CD4-positive, alpha-beta T cell treated with Interleukin-4 for 4 hours (primary cell): ENCODE measurements around the gene CGNL1.

Experiments used
- DNase-seq: peaks from one replicate; pipeline ENCODE4 v3.0.0-alpha.2; 2020

CGNL1 gene

DNA sequence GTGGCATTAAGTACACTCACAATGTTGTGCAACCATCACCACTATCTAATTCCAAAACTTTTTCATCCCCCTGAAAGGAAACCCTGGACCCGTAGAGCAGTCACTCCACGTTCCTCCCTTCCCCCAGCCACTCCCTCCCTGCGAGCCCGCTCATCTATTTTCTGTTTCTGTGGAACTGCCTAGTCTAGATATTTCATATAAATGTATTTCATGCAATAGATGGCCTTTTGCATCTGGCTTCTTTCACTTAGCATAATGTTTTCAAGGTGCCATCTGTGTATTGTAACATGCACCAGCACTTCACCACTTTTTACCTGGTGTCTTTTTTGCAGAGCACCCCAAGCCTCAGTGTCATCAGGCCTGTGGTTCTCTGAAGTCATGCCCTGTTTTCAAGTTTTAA is 10.7 kb downstream of the CGNL1 start:
- no peak for DNase-seq

DNA sequence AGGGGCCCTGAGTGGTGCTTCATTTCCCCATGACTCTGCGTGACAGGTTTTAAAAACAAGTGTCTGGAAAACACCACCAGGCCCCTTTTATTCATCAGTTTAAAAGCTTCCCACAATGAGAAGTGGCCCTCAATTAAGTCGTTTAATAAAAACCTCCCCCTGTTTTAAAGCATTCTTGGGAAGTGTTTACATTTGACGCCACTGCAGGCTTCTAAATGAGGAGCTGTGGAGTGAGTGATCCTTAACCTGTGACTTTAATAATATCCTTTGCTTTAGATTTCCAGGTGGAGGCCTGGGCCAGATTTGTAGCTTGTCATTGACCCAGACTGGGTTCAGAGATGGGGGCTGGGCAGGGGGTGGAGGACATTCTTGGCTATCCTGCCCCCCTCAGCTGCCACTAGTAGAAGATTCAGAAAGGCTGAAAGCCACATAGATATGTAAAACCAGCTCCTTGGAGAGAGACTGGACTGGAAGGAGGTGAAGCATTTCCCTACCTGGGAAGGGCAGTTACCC is 11.3 kb downstream of the CGNL1 start:
- DNase-seq = no peak

DNA sequence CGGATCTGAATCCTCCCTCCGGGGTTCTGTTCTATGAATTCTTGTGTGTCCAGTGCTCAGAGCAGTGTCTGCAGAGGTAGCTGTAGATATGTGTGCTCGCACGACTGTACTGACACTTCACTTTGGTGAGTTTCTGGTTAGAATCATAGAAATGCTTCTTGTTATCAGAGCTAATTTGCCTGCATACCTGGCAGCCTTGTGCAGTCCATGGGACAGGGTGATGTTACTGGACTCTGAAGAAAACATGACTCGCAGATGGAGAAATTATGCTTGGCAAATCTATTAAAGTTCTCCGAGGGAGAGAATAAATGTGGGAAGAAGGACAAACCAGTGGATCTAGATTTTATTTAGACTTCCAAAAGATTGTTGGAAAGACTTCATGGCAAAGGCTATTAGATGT is 12.2 kb downstream of the CGNL1 start:
- no peak for DNase-seq

DNA sequence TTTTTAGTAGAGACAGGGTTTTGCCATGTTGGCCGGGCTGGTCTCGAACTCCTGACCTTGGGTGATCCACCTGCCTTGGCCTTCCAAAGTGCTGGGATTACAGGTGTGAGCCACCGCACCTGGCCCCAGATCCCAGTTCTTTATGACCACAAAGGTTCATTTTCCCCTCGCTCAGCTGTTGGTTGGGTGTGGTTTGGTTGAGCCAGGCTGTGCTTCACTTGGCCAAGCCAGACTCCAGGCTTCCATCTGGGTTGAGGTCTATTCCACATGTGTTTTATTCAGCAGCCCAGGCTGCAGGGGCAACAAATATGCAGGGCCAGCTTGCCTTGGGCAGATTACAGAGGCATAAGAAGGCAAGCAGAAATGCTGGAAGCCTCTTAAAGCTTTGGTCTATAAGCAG is 13.7 kb downstream of the CGNL1 start:
- DNase-seq = no peak

DNA sequence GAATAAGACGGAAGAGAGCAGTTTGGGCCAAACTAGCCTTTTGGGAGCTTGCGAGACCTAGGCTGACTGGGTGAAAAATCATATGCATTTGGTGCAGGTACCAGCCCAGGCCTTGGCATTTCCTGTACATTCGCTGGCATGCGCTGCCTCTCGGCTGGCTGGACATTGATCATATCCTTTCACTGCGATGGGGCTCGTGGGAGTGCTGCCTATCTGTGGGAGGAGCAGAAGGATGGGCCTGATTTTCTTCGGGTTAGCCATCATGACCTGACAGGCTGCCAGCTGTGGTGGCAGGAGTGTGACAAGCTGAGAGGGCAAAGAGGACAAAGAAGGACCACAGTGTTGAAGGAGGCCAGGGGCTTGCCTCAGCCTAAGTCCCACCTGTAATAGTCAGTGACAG is 14.3 kb downstream of the CGNL1 start:
- no peak for DNase-seq

DNA sequence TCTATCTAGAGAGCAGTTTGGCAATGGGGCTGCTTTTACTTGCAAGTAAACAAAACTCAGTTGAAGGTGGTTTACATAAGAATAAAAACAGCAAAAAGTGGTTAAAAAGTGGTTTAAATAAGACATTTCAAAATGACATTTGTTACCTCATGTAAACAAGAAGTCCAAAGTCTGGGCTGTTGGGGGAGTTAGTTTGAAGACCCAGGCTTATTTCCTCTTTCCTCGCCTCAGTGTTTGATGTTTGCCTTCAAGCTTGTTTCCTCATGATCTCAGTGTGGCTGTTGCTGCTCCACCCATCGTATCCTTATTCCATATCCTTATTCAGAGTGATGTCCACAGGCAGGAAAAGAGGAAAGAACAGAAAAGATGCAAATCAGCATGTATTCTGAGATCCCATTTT is 15.2 kb downstream of the CGNL1 start:
- no peak for DNase-seq

DNA sequence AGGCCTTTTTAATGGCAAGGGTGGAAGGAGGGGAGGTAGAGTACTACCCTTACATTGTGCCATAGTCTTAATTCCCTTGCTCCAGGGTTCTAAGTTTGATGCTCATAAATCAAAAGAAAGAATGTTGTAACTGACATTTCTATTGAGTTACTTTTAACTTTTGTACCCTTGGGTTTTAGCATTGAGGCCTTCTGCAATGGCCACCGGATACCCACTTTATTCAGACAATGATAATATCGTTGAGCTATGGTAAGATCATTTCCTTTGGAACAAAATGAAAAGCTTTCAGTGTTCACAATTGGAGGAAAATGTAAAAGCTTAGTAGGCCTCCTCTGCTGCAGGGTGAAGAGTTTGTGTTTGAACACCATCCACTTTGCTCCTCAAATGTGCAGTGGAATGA is 16.8 kb downstream of the CGNL1 start:
- DNase-seq = no peak

DNA sequence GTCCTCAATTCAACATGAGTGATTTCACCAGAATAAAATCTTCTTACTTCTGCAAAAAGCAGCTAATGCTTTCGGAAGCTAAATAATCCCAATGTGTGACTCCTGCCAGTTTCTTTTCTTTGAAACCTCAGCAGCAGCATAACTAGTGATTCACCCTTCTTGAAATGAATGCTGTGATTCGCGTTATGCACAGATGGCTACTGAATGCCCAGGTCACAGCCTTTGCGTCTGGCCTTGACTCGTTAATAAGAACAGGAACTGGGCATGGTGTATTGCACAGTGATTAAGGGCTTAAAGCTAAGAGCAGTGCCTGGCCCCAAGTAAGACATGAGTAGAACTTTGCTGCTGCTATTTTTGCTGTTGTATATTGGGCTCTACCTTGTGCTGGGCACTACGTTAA is 19.0 kb downstream of the CGNL1 start:
- no peak for DNase-seq

DNA sequence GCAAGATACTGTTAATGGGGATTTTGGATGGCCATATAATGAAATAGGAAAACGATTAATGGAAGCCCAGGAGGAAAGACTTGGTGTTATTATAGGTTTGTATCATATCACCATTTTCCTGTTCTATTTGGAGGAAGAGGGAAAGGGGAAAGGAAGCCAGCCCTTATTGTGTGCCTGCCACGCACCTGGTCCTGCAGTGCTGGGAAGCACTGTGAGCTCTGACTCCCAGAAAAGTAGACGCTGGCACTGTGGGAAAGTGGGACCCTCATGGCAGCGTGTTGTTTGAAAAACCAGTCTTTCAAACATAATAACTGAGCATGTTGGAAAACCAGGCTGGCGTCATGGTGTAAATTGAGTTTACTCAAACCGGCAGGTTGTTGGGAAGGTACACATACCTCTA is 22.0 kb downstream of the CGNL1 start:
- DNase-seq = no peak

DNA sequence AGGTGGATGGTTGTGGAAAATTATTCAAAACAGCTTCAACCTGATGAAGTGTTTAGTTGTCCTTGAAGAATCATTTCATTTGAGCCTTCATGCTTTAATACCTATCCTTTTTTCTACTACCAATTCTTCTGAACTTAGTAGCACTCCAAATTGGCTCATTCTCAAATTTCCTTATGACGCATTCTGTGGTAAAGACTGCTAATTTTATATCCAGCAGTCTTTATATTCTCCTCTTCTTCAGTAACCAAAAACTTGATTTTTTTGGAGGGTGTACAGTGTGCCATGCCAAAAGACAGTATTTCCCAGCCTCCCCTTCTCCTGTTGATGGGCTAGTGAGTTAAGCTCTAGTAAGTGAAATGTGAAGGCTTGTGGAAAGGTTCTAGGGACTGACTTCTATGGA is 25.2 kb downstream of the CGNL1 start:
- DNase-seq = no peak

DNA sequence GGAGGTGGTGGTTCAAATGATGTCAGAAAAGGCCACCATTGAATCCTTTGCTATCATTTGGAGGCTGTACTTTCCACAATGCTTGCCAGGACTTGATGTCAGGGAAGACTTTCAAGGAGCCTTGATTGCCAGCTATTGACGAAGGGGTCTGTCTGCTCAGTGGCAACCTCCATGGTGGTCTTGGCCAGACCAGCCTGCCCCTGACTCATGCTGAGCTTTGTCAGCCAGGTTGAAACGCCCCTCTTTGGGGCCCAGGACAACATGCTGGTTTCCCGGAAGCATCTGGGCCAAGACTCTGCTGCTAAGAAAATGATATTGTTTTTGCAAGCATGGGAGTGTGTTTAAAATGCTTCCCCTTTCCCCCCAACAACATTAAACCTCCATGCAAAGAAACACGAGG is 26.7 kb downstream of the CGNL1 start:
- no peak for DNase-seq

DNA sequence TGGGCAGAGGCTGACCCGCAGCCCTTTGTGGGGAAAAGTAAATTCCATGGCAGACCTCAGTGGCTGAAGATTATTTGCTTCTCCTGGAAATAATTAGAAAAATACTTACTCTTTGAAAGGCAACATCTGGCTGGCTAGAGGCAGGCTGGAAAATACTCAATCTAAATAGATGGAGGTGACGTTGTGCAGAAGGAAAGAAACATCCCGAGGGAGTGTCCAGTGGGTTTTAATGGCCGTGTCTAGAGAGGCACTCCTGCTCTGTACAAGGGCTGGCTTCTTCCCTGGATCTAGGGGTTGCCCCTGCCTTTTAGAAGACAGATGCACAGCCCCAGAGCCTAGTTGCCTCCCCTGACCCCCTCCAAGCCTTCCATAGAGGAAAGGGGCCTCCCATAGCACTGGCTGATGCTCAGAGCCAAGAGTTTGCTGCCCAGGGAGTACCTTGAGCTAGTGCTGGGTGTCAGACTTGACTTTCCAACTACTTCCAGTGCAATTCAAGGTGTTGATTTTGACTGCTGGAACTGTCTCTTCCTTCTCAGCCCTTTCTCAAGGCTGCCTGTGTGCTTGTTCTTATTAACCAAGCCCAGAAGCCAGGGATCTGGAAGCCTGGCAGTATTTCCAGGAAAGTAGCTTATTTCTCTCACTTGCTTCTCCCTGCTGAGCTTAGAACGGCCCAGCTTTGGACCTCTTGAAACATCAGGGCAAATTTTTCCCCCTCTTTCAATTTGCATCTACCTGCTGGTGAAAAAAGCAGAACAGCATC is 27.4 kb downstream of the CGNL1 start:
- DNase-seq = no peak

DNA sequence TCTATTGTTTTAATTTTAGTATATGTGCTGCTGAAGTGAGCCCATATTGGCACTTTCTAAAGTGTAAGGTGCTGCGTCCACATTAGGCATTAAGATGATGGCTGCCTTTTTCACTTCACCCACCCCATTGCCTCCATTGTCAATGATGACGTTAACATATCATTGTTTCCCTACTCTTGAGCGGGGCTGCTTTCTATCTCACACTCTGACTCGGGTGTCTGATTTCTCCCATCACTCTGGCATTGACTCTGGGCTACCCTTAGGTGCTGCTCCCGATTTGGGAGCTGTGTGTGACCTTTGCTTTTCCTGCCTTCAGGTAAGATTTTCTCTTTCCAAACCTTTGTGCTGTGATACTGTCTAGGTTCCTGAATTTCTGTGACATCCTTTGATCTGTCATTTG is 28.8 kb downstream of the CGNL1 start:
- DNase-seq = no peak

DNA sequence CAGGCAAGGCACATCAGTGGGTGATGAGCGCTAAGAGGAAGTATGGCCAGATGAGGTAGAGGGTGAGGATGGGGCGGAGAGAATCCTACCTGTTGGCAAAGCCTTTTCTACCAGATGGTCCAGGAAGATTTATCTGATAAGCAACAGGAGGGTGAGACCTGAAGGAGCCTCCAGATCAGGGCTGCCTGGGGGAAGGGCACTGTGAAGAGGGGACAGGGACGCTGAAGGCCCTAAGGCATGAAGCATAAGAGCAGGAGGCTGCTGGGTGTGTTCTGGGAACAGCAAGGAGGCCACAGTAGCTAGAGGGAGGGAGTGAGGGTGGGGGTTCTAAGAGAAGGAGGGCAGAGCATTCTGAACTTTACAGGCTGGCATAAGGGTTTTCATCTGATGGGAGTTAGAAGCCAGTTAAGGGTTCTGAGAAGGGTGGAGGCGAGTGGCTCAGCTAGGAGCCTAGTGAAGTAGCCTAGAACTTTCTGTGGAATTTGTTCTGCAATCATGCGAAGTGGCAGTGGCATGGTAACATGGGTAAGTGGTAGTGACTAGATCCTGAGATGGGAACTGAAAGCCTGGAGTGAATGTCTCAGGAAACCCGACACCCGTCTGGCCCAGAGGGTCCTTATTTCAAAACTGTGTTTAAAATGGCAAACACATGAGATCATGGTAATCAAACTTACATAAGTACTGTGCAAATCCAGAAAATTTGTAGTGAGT is 29.9 kb downstream of the CGNL1 start:
- no peak for DNase-seq

DNA sequence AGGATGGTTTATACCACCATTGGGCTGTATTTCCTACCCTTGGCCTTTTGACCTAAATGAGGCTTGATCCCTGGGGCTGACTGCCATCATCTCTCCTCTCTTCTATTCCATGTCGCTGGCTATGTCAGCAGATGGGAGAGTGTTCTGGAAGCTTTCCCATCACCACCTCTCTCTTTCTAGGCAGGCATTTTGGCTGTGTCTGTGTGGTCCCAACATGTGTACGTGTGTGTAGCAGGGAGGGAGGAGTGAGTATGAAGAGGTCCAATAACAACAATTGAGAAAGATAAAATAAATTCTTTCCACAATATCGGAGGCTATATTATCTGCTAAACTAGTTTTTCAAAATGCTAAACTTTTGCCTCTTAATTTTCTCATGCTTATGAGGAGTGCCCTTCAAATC is 34.1 kb downstream of the CGNL1 start:
- DNase-seq = no peak

DNA sequence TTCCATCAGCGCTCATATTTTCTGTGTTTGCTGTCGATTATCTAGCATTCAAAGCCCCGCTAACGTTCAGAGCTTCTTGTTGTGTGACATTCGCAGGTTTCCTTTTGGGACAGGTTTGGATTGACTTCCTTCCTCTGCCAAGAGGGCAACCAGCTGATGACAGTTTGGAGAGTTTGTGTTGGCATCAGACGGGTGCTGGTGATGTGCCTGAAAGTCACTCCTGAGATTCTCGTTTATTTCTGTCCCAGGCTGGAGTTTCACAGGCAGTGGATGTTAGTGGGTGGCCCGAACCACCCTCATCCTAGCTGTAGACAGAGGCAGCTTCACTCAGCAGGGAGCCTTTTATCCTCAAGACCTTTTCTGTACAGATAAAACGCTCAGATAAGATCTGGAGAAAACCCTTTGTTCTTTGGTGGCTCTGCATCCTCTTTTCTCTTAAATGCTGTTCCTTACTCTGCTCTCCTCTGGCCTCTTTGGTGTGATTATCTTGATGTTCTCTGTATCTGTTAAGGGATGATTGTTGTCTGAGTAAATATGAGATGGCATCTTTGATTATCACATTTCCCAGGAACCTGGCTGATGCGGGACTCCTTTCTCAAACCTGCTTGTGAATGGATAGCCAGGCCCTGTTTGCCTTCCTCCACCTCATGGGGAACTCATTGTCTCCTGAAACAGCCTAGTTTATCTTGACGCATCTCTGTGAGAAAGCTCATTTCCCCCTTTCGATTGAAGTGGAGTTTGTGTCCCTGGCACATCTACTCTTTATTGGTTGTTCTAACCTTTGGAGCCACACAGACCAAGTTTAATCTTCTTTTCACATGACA is 35.9 kb downstream of the CGNL1 start:
- no peak for DNase-seq

DNA sequence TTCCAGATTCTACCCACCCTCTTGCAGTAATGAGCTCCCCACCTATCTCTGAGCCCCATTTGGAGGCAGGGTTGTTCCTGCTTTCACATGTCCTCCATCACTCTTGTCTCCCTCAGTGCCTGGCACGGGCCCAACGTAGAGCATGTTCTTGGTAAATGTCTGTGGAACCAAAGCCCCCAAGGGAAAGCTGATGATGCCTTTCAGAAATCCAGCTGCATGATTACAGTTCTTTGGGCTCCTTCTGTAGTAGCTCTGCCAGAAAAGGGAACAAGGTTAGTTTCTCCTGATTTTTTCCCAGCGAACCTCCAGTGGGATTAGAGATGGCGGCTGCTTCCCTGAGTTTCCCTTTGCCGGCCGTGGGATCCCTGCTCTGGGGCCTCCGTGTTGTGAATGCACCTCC is 39.3 kb downstream of the CGNL1 start:
- no peak for DNase-seq

DNA sequence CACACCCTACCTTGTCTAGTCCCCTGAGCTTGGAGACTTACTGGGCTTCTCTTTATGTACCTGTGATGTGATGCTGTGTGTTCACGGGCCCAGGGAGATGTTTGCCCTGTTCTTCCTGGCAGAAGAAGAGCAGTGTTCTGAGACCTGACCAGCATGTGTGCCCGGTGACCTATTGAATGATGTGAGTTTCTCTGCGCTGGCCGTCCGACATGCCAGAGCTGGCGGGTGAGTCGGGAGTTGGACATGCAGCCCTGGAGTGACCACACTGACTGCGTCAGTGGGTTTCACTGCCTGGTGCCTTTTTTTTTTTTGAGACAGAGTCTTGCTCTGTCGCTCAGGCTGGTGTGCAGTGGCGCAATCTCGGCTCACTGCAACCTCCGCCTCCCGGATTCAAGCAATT is 42.3 kb downstream of the CGNL1 start:
- no peak for DNase-seq

DNA sequence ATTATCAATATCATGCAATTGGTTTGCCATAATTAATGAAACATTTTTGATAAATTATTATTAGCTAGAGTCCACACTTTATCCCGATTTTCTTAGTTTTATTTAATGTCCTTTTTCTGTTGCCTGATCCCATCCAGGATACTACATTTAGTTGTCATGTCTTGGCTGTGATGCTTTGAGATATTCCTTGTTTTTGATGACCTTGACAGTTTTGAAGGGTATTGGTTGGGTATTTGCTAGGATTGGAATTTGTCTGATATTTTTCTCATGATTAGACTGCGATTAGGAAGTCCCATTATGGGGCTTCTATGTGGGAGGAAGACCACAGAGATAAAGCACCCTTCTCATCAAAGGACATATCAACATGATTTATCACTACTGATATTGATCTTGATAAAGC is 43.0 kb downstream of the CGNL1 start:
- no peak for DNase-seq

DNA sequence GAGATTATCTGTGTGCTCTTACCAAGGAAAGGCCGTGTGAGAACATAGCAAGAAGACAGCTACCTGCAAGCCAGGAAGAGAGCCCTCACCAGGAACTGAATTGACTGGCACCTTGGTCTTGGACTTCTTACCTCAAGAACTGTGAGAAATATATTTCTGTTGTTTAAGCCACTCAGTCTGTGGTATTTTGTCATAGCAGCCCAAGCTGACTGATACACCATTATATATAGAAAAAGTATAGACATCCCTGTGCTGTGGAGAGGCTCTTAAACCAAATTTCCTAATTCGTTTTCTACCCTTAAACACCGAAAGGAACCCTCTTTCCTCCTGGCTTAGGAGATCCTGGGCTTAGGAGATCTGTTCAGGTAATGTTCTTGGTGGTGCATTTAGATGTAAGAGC is 44.8 kb downstream of the CGNL1 start:
- DNase-seq = no peak

DNA sequence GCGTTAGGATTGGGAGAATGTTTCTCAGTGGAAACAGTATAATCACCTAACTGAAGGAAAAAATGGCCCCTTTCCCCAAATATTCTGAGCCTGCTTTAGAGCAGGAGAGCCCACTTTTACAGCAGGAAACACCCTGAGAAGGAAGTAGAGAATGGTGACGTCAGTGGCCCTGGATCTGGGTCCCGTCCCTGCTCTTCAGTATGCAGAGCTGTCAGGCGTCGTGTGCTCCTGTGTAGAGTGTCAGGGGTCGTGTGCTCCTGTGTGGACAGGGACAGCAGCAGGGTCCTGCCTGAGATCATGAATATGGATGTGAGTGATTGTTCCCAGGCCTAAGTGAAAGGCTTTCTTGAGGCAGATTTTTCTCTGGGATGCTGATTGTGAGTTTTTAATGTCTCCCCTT is 45.2 kb downstream of the CGNL1 start:
- no peak for DNase-seq

DNA sequence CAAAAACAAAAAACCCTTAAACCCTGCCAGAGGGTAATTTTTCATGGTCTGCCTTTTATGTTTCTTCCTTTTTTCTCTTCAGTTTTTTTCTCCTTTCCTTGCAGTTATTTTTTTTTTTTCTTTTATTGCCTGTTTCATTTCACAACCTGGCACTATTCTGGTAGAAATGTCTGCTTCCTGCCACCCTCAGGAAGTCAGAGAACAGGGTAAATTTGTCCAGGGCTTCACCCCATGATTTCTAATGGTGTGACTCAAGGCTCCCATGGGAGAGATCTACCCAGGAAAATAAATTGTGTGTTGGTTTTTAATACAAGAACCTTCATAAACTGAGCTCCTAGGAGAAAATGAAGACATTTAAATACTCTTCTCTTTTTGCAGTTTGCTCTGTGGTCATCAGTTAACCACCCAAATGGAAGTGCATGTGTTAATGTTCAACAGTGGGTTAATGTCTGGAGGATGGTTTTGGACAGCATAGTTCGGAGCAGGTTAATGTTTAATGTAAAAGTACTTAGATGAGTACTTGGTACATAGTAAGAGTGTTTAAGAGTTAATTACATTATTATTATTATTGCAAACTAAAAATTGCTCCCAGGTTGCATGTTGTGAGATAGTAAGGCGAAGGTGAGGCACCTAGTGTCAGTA is 45.9 kb downstream of the CGNL1 start:
- no peak for DNase-seq

DNA sequence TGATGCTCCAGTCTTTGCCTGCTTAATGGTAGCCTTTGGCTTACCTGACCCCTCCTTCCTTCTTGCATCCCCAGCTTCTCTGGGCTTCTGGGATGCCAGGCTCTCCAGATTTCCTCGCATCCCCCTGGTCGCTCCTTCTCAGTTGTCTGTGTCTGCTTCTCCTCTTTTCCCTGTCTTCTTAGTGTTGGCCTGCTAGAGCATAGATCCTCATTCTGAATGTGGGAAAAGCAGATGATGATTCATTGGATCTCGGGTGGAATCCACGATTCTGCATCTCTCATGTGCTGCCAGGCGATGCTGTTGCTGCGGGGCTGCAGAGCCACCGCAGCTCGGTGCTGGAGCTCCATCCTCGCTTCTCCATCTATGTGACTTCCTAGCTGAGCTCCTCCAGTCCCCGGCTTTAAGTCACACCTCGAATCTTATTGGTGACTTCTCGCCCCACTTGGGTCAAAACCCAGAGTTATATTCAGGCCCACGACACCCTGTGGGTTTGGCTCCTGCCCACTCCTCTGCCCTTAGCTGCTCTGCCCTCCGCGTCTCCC is 47.4 kb downstream of the CGNL1 start:
- no peak for DNase-seq
